ELF-1 (cell line): ENCODE results near the gene ANKRD18A.
A peak's percentile ranks its signal among the peaks of the same experiment; 100 is the strongest.

ENCODE experiments used
- DNase-seq: peaks from one replicate; pipeline ENCODE4 v3.0.0-alpha.2; 2016; ENCODE audit warnings: low read depth, low spot score

Gene ANKRD18A

DNA sequence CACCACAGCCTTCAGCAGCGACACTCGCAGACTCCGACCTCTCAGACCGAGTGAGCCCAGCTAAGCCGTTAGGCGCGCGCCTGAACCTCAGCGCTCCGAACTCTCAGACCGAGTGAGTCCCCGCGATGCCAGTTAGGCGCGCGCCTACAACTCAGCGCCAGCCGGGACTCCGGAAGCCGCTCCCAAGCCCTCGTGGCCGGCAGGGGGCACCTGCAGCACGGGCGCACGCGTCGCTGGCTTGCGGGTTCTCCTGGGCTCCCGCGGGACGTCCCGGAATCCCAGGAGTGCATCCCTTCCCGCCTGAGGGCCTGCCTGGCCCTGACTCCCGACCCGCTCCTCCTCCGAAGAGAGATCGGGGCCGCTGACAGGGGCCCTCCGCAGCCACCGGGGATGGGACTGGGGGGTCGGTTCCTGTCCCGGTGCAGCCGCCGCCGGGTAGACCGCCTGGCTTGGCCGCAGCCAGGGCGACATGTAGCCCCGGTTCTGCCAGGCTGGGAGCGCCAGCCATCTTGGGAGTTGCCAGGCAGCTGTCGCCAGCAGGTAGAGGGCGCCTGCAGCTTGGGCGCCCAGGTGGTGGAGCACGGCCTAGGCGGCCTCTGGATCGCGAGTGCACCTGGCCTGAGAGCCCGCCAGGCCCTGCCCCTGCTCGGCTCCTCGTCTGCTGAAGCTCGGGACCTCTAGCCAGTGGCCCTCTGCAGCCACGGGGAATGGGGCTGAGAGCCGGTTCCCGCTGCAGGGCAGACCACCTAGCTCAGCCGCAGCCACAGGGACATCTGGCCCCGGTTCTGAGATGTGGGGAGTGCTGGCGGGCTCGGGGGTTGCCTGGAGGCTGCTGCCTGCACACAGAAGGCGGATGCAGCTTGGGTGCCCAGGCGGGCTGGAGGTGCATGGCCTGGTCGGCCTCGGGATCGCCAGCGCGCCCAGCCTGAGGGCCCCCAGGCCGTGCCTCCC is at the start of gene ANKRD18A:
Gene ANKRD18A, minus strand, starts transcription at position 114 of the 951 bp plus-strand sequence. CDS start 311 bp downstream, outside the sequence.
- DNase-seq = peak; percentile 96

DNA sequence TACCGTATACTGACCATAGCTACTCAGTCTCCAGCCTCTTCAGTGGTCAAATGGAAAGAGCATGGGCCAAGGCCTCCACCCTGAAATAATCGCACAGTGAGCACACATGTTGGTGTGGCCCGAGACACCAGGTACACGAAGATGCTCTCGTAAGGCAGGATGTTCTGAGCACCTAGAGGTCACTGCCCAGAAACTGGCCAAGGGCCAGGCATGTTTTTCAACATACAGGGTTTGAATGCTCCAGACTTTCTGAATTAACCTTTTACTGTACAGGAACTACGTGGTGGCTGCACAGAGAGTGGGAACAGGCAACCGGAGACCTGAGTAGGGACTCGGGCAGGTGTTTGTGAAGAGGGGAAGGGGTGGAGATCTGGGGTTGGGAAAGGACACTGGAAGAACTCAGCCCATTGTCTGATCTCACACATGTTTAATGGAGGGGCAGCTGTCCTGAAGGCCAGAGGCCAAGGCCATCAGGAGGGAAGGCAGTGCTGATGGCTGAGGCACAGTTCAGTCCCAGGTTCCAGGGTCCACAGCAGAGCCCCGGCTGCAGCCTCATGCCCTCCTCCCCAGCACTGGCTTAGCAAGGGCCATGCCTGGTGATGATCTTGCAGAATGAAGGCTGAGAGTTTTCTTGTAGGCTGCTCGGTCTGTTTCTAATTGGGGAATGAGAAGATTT is 48.5 kb upstream of the ANKRD18A start:
- DNase-seq = no peak

GRCh38 chr9:38662763-38663593 is 42.6 kb upstream of the ANKRD18A start:
- no peak for DNase-seq

- DNase-seq = no peak
Observed at GRCh38 chr9:38659538-38659937, 39.1 kb upstream of the ANKRD18A start.

DNA sequence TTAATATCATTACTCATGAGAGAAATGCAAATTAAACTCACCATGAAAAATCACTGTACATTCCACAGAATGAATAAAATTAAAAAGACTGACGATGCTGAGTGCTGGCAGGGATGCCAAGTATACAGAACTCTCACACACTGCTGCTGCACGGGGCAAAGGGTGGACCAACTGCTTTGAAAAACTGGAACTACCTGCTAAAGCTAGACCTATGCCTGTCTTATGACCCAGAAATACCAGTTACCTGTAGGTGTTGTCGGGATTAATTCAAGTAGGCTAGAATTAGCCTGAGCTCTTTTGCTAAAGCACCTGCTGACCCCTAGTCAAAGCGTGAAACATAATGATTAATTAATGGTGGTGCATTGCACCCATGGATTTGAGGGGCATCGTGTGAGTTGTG is 36.5 kb upstream of the ANKRD18A start:
- no peak for DNase-seq

DNA sequence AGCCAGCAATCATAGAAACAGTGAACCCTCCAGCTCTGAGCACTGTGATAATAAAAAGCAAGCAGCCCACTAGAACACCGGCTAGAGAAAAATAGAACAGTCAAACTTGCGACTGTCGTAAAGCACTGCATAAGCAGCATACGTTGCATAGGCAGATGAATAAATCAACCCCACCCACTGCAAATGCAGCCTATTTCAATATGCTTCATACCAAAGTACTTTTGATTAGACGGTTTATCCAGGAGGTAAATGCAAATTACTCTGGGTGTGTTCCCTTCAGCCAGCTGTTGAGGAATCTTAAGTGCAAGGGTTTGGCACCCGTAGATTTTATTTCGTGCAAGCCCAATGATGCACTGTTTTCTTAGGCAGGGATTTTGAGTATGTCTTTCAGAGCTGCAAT is 32.1 kb upstream of the ANKRD18A start:
- DNase-seq = no peak

- DNase-seq = no peak
Observed at GRCh38 chr9:38652044-38652443, 31.6 kb upstream of the ANKRD18A start.

GRCh38 chr9:38651400-38652042 is 31.1 kb upstream of the ANKRD18A start:
- DNase-seq = no peak

GRCh38 chr9:38650564-38650963 is 30.2 kb upstream of the ANKRD18A start:
- no peak for DNase-seq

- no peak for DNase-seq
Observed at GRCh38 chr9:38649731-38650363, 29.5 kb upstream of the ANKRD18A start.

- DNase-seq = no peak
Observed at GRCh38 chr9:38644601-38645000, 24.2 kb upstream of the ANKRD18A start.

GRCh38 chr9:38643815-38644173 is 23.4 kb upstream of the ANKRD18A start:
- no peak for DNase-seq

- DNase-seq = no peak
Observed at GRCh38 chr9:38642951-38643814, 22.8 kb upstream of the ANKRD18A start.

DNA sequence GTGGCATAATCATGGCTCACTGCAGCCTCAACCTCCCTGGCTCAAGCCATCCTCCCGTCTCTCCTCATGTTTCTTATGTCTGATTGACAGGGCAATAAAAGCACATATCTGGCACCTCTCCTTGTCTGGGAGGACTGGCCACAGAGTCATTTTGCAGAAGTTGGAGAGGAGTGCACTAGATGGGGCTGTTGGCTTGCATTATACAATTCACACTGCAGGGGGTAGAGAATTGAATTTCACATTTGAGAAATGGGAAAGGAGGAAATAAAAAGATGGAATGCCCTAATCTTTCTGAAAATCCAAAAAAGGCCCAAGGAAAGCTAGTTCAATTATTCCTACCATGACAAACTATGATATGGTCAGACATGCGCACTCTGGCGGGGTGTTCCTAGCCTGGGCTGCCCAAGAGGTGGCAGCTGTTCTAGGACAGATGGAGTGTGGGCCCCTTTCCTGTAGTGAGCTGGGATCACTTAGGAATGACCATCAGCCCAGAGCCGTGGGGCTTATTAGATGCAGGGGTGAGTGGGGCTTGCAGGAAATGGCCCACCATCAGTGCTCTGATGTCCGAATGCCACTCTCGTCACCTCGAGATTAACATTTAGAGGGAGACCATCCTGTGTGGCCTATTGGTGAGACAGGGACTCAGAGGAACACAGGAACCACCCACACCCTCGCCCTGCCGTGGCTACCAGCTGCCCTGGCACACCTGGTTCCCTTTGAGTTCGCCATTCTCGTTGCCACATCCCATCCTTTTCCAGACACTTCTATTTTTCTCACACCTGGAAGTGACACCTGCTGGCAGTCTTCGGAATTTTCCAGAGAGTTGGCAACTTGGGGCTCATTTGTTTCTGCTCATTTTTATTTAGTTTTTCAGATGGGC is 21.8 kb upstream of the ANKRD18A start:
- peak; percentile 50 for DNase-seq

DNA sequence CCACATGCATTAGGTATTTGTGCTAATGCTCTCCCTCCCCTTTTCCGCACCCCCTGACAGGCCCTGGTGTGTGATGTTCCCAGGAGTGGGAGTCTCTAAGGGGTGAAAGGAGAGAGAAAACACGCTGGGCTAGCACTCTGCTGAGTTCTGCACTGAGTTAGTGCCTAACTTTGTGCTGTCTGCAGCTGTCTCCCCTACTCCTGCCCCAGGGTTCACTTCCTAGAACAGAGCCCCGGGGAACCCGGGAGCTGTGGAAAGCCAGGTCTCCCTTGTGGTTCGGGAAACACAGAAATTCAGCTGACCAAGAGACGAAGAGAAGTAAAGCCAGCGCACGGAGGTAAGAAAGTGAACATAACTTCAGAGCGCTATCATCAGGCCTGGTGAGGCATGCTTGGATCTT is 20.7 kb upstream of the ANKRD18A start:
- no peak for DNase-seq

- no peak for DNase-seq
Observed at GRCh38 chr9:38639577-38639940, 19.2 kb upstream of the ANKRD18A start.

- no peak for DNase-seq
Observed at GRCh38 chr9:38638881-38639576, 18.6 kb upstream of the ANKRD18A start.

DNA sequence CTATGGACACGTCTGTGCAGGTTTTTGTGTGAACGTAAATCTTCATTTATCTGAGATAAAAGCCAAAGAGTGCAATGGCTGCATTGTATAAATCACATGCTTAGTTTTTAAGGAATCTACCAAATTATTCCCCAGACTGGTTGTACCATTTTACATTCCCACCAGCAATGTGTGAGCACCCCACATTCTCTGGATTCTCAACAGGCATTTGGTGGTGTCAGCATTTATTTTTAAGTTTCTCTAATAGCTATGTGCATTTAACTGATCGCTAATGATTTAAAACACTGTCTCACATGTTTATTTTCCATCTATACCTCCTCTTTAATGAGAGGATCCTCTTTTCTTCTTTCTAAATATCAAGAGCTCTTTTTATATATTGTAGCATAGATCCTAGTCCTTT is 13.9 kb upstream of the ANKRD18A start:
- no peak for DNase-seq

- DNase-seq = no peak
Observed at GRCh38 chr9:38629511-38629910, 9.1 kb upstream of the ANKRD18A start.
